Esophagus squamous epithelium (tissue), 5 donors: ENCODE results near the gene ZNG1A. TPM values are rescaled to one million over a fixed set of nuclear protein-coding genes. Genes with fewer than 3 reads are reported as not detected.
"Not testable (repeated sequence)": the region's sequence is repeated elsewhere in the genome, so short reads cannot be mapped to it uniquely, and the experiment has no call there.

ENCODE experiments used
- DNase-seq: peaks from one replicate; lab custom pipeline; 2025; lab: John Stamatoyannopoulos, UW
- H3K27ac ChIP-seq, 4 donors: fragments of 200-600 bp; sonication (generic); one replicate each; pipeline ENCODE4 v1.5.1; 2016 to 2019; ENCODE audit warnings: mild to moderate bottlenecking in 1 of 4
- H3K27me3 ChIP-seq, 4 donors: fragments of 200-600 bp; sonication (generic); 1 replicate in 3 of 4; 2 replicates in 1 of 4; pipeline versions ENCODE4 v1.5.1 to v1.6.0; 2017 to 2021; ENCODE audit warnings: antibody characterized with exemption in 1 of 4
- H3K36me3 ChIP-seq, 3 donors: fragments of 200-600 bp; sonication (generic); one replicate each; pipeline ENCODE4 v1.5.1; 2016 to 2019
- H3K4me1 ChIP-seq, 3 donors: fragments of 200-600 bp; sonication (generic); one replicate each; pipeline ENCODE4 v1.5.1; 2017 to 2019
- H3K4me3 ChIP-seq, 4 donors: fragments of 200-600 bp; sonication (generic); 1 replicate in 3 of 4; 2 replicates in 1 of 4; pipeline ENCODE4 v1.5.1; 2016 to 2019; ENCODE audit warnings: mild to moderate bottlenecking in 2 of 4, moderate library complexity in 1 of 4
- H3K9me3 ChIP-seq, 3 donors: fragments of 200-600 bp; sonication (generic); one replicate each; pipeline ENCODE4 v1.5.1; 2016 to 2019
- WGBS, 2 donors: methylation state at CpG; one replicate each; pipeline ENCODE4 v1.1.5; 2018; 5-methylcytosine and 5-hydroxymethylcytosine counted together
- intact Hi-C: fragments of 100-400 bp; cut with DNase I; formaldehyde crosslinking; loops from one replicate; pipeline ENCODE4 v1.15.0; 2022
- total RNA-seq, 4 donors: library from RNA; depleted of rRNA; stranded (reverse); fragments of >200 nt; gene quantifications; one replicate each; pipeline ENCODE4 v1.1.0, GENCODE V29; 2016
- donor health status: DM: yes; HTN: yes; CAD: no.

The ZNG1A gene
- total RNA-seq, 4 donors from 2014 or later: 20.5 to 74.0 (median 38.8) TPM

GRCh38 chr9:151173-151572 lies 27.7 kb downstream of the ZNG1A start:
- H3K36me3 ChIP-seq, H3K4me3 ChIP-seq, H3K27ac ChIP-seq, intact Hi-C loops, H3K27me3 ChIP-seq, H3K4me1 ChIP-seq, DNase-seq, H3K9me3 ChIP-seq: not testable (repeated sequence)

DNA sequence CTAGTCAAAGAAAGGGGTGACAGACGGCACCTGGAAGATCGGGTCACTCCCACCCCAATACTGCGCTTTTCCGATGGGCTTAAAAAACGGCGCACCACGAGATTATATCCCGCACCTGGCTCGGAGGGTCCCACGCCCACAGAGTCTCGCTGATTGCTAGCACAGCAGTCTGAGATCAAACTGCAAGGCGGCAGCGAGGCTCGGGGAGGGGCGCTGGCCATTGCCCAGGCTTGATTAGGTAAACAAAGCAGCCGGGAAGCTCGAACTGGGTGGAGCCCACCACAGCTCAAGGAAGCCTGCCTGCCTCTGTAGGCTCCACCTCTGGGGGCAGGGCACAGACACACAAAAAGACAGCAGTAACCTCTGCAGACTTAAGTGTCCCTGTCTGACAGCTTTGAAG lies 39.0 kb downstream of the ZNG1A start:
- H3K4me3 ChIP-seq, H3K27ac ChIP-seq, H3K4me1 ChIP-seq, H3K27me3 ChIP-seq, intact Hi-C loops, DNase-seq, H3K36me3 ChIP-seq, H3K9me3 ChIP-seq: not testable (repeated sequence)
- 50 to 75% methylated on average over 2 of the region's 17 CpGs for WGBS, 2 donors

- intact Hi-C loops, H3K36me3 ChIP-seq, DNase-seq, H3K27ac ChIP-seq, H3K4me3 ChIP-seq, H3K9me3 ChIP-seq: not testable (repeated sequence)
- Histone ChIP-seq H3K27me3 (peaks cover 13 to 53% (median 21%) of the 10 kb centered on the region in 4 donors), H3K4me1 (peaks cover 4 to 36% (median 15%) of the 10 kb centered on the region in 3 donors)
- 57% methylated on average over 8 to 10 of the region's 30 CpGs for WGBS, 2 donors
Measured at GRCh38 chr9:117995-118467, 60.8 kb downstream of the ZNG1A start, which contains the start of gene FOXD4. FOXD4 (minus strand) TSS chr9:118417; CDS start chr9:118119, 298 bp downstream.

DNA sequence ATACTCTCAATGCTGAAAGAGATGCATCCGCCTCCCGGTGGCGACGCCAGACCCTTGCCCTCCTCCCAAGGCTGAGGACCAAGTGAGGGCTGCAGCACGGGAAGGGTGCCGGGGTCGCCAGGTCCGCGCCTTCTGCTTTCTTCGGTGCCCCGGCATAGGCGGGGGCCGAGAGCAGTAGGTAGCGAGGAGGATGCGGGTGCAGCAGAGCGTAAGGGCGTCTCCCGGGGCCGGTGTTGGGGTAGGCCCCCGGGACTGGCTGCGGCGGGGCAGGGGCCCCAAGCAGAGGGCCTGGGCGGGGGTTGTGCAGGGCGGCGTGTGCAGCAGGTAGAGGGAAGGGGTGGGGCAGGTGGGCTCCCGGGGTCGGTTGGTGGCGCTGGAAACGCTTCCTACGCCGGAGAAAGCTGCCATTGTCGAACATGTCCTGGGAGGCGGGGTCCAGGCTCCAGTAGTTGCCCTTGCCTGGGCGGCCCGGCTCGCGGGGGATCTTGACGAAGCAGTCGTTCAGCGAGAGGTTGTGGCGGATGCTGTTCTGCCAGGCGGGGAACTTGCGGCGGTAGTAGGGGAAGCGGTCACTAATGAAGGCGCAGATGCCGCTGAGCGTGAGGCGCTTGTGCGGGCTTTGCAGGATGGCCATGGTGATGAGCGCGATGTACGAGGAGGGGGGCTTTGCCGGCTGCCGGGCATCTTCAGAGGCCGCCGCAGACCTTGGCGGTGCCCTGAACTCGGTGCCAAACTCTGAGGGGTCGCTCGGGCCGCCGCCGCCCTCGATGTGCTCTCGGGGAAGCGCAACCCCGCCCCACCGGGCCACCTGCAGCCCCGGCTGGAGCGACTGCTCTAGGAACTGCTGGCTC lies 61.5 kb downstream of the ZNG1A start:
- peaks cover 18 to 60% (median 21%) of the 10 kb centered on the region in 4 donors for H3K27me3 ChIP-seq
- H3K27ac ChIP-seq, H3K36me3 ChIP-seq, DNase-seq, H3K4me3 ChIP-seq, intact Hi-C loops, H3K9me3 ChIP-seq: not testable (repeated sequence)
- peaks cover 4 to 40% (median 15%) of the 10 kb centered on the region in 3 donors for H3K4me1 ChIP-seq
- WGBS, 2 donors: 20% methylated on average over 1 of the region's 71 CpGs; no CpG with 5 or more reads in 1 of the 2 donors

- Histone ChIP-seq H3K4me1 (peaks cover 4 to 40% (median 15%) of the 10 kb centered on the region in 3 donors), H3K27me3 (peaks cover 18 to 66% (median 22%) of the 10 kb centered on the region in 4 donors)
- H3K4me3 ChIP-seq, H3K9me3 ChIP-seq, intact Hi-C loops, DNase-seq, H3K36me3 ChIP-seq, H3K27ac ChIP-seq: not testable (repeated sequence)
- 23 to 25% methylated on average over 10 to 15 of the region's 41 CpGs for WGBS, 2 donors
Measured at GRCh38 chr9:116239-117077, 62.4 kb downstream of the ZNG1A start.

DNA sequence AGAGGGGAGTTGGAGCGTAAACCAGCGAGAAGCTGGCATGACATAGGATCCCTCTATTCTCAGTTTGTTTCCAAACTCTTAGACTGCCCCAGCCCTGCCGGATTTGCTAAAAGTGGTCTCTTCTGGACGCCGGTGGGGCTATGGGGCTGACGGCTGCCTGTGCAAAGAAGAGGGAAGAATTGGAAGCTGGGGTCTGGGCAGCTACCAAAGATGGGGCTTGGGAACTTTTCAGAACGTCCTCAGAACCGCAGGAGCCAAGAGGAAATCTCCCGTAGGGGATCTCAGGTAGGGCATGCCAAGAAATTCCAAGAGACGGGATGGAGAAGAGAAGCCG lies 63.8 kb downstream of the ZNG1A start:
- peak overlapping the region in 1 of 4 donors; percentile 68 for H3K4me3 ChIP-seq
- H3K36me3 ChIP-seq, intact Hi-C loops, DNase-seq, H3K9me3 ChIP-seq, H3K27ac ChIP-seq: not testable (repeated sequence)
- WGBS, 2 donors: 9 to 10% methylated on average over 5 to 7 of the region's 11 CpGs
- H3K4me1 ChIP-seq: peaks cover 4 to 40% (median 15%) of the 10 kb centered on the region in 3 donors
- H3K27me3 ChIP-seq: peaks cover 18 to 75% (median 22%) of the 10 kb centered on the region in 4 donors

- H3K9me3 ChIP-seq, DNase-seq, H3K27ac ChIP-seq, intact Hi-C loops, H3K36me3 ChIP-seq: not testable (repeated sequence)
- H3K4me3 ChIP-seq: peak overlapping the region; percentile 26 to 68 (median 44)
- H3K27me3 ChIP-seq: peaks cover 18 to 81% (median 22%) of the 10 kb centered on the region in 4 donors
- 3% methylated on average over 14 of the region's 73 CpGs; no CpG with 5 or more reads in 1 of the 2 donors for WGBS, 2 donors
- peaks cover 4 to 40% (median 15%) of the 10 kb centered on the region in 3 donors for H3K4me1 ChIP-seq
Measured at GRCh38 chr9:114267-115117, 64.4 kb downstream of the ZNG1A start.

- H3K36me3 ChIP-seq, intact Hi-C loops, H3K27ac ChIP-seq, H3K9me3 ChIP-seq, DNase-seq: not testable (repeated sequence)
- 0% methylated on average over 5 of the region's 111 CpGs; no CpG with 5 or more reads in 1 of the 2 donors for WGBS, 2 donors
- Histone ChIP-seq H3K27me3 (peaks cover 18 to 89% (median 22%) of the 10 kb centered on the region in 4 donors), H3K4me1 (peaks cover 4 to 40% (median 15%) of the 10 kb centered on the region in 3 donors), H3K4me3 (peak overlapping the region; percentile 26 to 68 (median 44))
Measured at GRCh38 chr9:113468-114266, 65.2 kb downstream of the ZNG1A start.

- Histone ChIP-seq H3K27me3 (peaks cover 18 to 91% (median 22%) of the 10 kb centered on the region in 4 donors), H3K4me1 (peaks cover 4 to 39% (median 15%) of the 10 kb centered on the region in 3 donors), H3K4me3 (peak overlapping the region in 2 of 4 donors; percentile 50 to 68)
- 22 to 23% methylated on average over 20 to 21 of the region's 55 CpGs for WGBS, 2 donors
- H3K27ac ChIP-seq, H3K36me3 ChIP-seq, DNase-seq, intact Hi-C loops, H3K9me3 ChIP-seq: not testable (repeated sequence)
Measured at GRCh38 chr9:112589-113467, 66.0 kb downstream of the ZNG1A start.

GRCh38 chr9:110672-111071 lies 68.2 kb downstream of the ZNG1A start:
- intact Hi-C loops, H3K27ac ChIP-seq, H3K9me3 ChIP-seq, H3K36me3 ChIP-seq, H3K4me3 ChIP-seq, DNase-seq: not testable (repeated sequence)
- peaks cover 10 to 88% (median 17%) of the 10 kb centered on the region in 4 donors for H3K27me3 ChIP-seq
- peaks cover 0 to 27% (median 15%) of the 10 kb centered on the region in 3 donors for H3K4me1 ChIP-seq
- WGBS, 2 donors: 21 to 23% methylated on average over 4 of the region's 4 CpGs
